Lower leg skin (tissue), 4 donors: ENCODE results near the gene MAST4. TPM values are rescaled to one million over a fixed set of nuclear protein-coding genes. Genes with fewer than 3 reads are reported as not detected.

Source experiments
- DNase-seq, 2 donors: peaks; one replicate each; pipeline ENCODE4 v3.0.0-alpha.2; 2019; ENCODE audit warnings: low spot score in 2 of 2
- H3K4me3 ChIP-seq: fragments of 200-600 bp; sonication (generic); 2 replicates; pipeline ENCODE4 v1.5.1; 2017; ENCODE audit warnings: mild to moderate bottlenecking, low read depth; ENCODE audit not compliant: poor library complexity, severe bottlenecking
- CTCF ChIP-seq, 3 donors: fragments of 450-650 bp; IDR thresholded peaks; one replicate each; pipeline ENCODE4 v1.5.1; 2016; ENCODE audit warnings: antibody characterized with exemption in 3 of 3, mild to moderate bottlenecking in 3 of 3, moderate library complexity in 2 of 3
- POLR2A ChIP-seq, 2 donors: fragments of 450-650 bp; IDR thresholded peaks; one replicate each; pipeline ENCODE4 v1.6.1; 2016 to 2017; ENCODE audit warnings: antibody characterized with exemption in 2 of 2, mild to moderate bottlenecking in 1 of 2, moderate library complexity in 1 of 2
- WGBS, 2 donors: methylation state at CpG; one replicate each; pipeline ENCODE4 v1.1.5; 2018; 5-methylcytosine and 5-hydroxymethylcytosine counted together
- intact Hi-C: fragments of 100-400 bp; cut with DNase I; formaldehyde crosslinking; loops from one replicate; pipeline ENCODE4 v1.15.0; 2023; ENCODE audit warnings: low total_unique reads
- total RNA-seq, 4 donors: library from RNA; depleted of rRNA; stranded (reverse); fragments of >200 nt; gene quantifications; one replicate each; pipeline ENCODE4 v1.1.0, GENCODE V29; 2016

MAST4 gene
- total RNA-seq, 4 donors from 2014 or later, result 49.0 to 109 (median 55.5) TPM

- TF ChIP-seq CTCF (IDR thresholded peaks at IDR 0.05) (no peak), POLR2A (IDR thresholded peaks at IDR 0.05) (no peak)
- intact Hi-C loops, result no loop called here
- WGBS, 2 donors, result 42 to 43% methylated on average over 2 of the region's 2 CpGs
- H3K4me3 ChIP-seq, result no peak overlapping the region
- no peak for DNase-seq
Measured at GRCh38 chr5:66888613-66889012, 292.4 kb downstream of the MAST4 start.

- DNase-seq, result no peak
- intact Hi-C loops, result no loop called here
- no peak for TF ChIP-seq POLR2A (IDR thresholded peaks at IDR 0.05)
- TF ChIP-seq CTCF (IDR thresholded peaks at IDR 0.05), result no peak
- WGBS, 2 donors, result 53 to 65% methylated on average over 4 of the region's 4 CpGs
- H3K4me3 ChIP-seq, result no peak overlapping the region
Measured at GRCh38 chr5:66889056-66889455, 292.9 kb downstream of the MAST4 start.

GRCh38 chr5:66889524-66889923, 293.3 kb downstream of the MAST4 start:
- intact Hi-C loops, result no loop called here
- DNase-seq, result no peak
- 36 to 48% methylated on average over 4 of the region's 4 CpGs for WGBS, 2 donors
- H3K4me3 ChIP-seq, result no peak overlapping the region
- TF ChIP-seq POLR2A (IDR thresholded peaks at IDR 0.05), result no peak
- no peak for TF ChIP-seq CTCF (IDR thresholded peaks at IDR 0.05)

- no peak for TF ChIP-seq CTCF (IDR thresholded peaks at IDR 0.05)
- no peak for TF ChIP-seq POLR2A (IDR thresholded peaks at IDR 0.05)
- peak in 1 of 2 donors; percentile 28 for DNase-seq
Measured at GRCh38 chr5:66891184-66891925, 295.2 kb downstream of the MAST4 start.

GRCh38 chr5:66892716-66893115, 296.5 kb downstream of the MAST4 start:
- TF ChIP-seq CTCF (IDR thresholded peaks at IDR 0.05), result no peak
- TF ChIP-seq POLR2A (IDR thresholded peaks at IDR 0.05), result no peak
- no peak overlapping the region for H3K4me3 ChIP-seq
- 79 to 83% methylated on average over 3 of the region's 3 CpGs for WGBS, 2 donors
- DNase-seq, result no peak
- intact Hi-C loops, result no loop called here

More at GRCh38 chr5:66891184-66891925, 295.2 kb downstream of the MAST4 start:
- no peak overlapping the region for H3K4me3 ChIP-seq
- WGBS, 2 donors, result 43 to 66% methylated on average over 3 of the region's 3 CpGs
- intact Hi-C loops, result no loop called here
